ENCODE measurements around the gene MYCBPAP. TPM values are rescaled to one million over a fixed set of nuclear protein-coding genes. Genes with fewer than 3 reads are reported as not detected.

MYCBPAP gene
- polyA plus RNA-seq, 3 donors = not detected

DNA sequence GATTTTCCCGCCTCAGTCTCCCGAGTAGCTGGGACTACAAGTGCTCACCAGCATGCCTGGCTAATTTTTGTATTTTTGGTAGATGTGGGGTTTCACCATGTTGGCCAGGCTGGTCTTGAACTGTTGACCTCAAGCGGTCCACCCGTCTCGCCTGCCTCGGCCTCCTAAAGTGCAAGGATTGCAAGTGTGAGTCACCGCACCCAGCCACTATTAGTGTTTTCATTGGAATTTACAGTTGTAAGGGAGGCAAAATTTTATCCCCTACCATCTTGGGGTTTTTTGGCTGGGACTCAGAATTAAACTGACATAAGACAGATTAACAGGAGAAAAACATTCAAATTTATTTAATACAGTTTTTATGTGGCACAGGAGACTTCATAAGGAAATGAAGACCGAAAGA lies 12.3 kb upstream of the MYCBPAP start:
- no peaks in the 10 kb centered on the region for H3K36me3 ChIP-seq (replicated peaks in 1 of 2; ENCODE audit: control insufficient read depth in 1 of 2, insufficient read depth in 2 of 2, low read length in 2 of 2)
- H3K9me3 ChIP-seq (replicated peaks in 1 of 2; ENCODE audit: control insufficient read depth in 1 of 2, insufficient read depth in 1 of 2, low read length in 2 of 2) = no peaks in the 10 kb centered on the region
- no peak overlapping the region for H3K4me3 ChIP-seq (replicated peaks in 1 of 3; ENCODE audit: low read depth in 2 of 3, low read length in 3 of 3)
- H3K4me1 Mint-ChIP-seq = peaks cover 4% of the 10 kb centered on the region
- WGBS (ENCODE audit: insufficient coverage) = 96% methylated on average over 4 of the region's 8 CpGs
- no peak for DNase-seq
- no peak overlapping the region for H3K27ac ChIP-seq (ENCODE audit: low read depth in 1 of 2, low read length in 2 of 2)
- no peaks in the 10 kb centered on the region for H3K9me3 Mint-ChIP-seq
- no peak overlapping the region for H3K4me2 ChIP-seq (replicated peaks; ENCODE audit: extremely low read depth, low read length, poor library complexity, severe bottlenecking)
- peak overlapping the region in 1 of 7 donors; percentile 28 for H3K27ac Mint-ChIP-seq
- H3K27me3 Mint-ChIP-seq (ENCODE audit: low read depth in 3 of 3) = peaks cover 1 to 8% (median 4%) of the 10 kb centered on the region in 3 donors
- no peaks in the 10 kb centered on the region for H4K20me1 ChIP-seq (ENCODE audit: insufficient read depth, low read length)
- no peak overlapping the region for H3K4me3 Mint-ChIP-seq
- TF ChIP-seq, protein P1, sequence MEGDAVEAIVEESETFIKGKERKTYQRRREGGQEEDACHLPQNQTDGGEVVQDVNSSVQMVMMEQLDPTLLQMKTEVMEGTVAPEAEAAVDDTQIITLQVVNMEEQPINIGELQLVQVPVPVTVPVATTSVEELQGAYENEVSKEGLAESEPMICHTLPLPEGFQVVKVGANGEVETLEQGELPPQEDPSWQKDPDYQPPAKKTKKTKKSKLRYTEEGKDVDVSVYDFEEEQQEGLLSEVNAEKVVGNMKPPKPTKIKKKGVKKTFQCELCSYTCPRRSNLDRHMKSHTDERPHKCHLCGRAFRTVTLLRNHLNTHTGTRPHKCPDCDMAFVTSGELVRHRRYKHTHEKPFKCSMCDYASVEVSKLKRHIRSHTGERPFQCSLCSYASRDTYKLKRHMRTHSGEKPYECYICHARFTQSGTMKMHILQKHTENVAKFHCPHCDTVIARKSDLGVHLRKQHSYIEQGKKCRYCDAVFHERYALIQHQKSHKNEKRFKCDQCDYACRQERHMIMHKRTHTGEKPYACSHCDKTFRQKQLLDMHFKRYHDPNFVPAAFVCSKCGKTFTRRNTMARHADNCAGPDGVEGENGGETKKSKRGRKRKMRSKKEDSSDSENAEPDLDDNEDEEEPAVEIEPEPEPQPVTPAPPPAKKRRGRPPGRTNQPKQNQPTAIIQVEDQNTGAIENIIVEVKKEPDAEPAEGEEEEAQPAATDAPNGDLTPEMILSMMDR (IDR thresholded peaks at IDR 0.05) = no peak
- no peaks in the 10 kb centered on the region for H3K4me1 ChIP-seq (ENCODE audit: control insufficient read depth in 1 of 2, insufficient read depth in 2 of 2, low read length in 2 of 2)
- H3K36me3 Mint-ChIP-seq = no peaks in the 10 kb centered on the region
- no peak overlapping the region for H3K9ac ChIP-seq (ENCODE audit: insufficient read depth, low read length, poor library complexity, severe bottlenecking)
- intact Hi-C loops (cut with micrococcal nuclease) = no loop called here
- no peak overlapping the region for H2AFZ ChIP-seq (ENCODE audit: insufficient read depth, low read depth, low read length, poor library complexity, severe bottlenecking)
- H3K27me3 ChIP-seq (ENCODE audit: control insufficient read depth in 2 of 2, insufficient read depth in 2 of 2, low read length in 2 of 2) = no peaks in the 10 kb centered on the region
- no peaks in the 10 kb centered on the region for H3K79me2 ChIP-seq (ENCODE audit: insufficient read depth, low read length)

DNA sequence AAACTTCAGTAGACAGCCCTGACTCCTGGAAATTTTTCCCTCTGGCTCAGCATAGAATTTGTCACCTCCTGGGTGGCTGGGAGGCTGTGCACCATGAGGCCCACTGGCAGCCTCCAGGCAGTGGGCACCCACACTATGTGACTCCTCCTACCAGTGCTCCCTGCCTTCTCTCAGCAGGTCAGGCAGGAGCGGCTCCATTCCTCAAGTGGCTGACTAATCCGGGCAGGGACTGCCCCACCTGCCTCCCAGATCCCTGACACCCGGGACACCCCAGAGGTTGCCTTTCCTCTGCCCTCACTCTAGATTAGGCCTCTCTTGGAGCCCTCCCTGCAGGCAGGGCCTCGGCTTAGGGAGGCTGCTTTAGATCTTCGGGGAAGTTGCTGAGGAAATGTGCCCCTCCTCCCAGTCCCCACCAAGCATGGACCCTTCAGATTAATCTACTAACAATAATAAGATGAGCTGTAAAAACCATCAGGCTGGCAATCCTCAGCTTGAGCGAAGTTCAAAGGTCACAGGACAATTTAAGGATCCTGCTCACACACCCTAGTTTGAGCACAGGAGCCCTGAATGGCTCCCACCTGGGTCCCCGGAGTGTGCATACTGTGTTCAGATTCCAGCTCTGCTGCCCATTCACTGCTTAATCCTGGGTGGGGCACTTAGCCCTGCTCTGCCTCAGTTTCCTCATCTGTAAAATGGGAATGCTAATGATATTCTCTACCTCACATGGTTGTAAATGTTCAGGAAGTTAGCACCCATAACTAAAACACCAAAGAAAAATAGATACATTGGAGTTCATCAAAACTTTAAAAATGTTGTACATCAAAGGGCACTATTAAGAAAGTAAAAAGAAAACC lies 10.0 kb upstream of the MYCBPAP start:
- Histone ChIP-seq H3K27ac (ENCODE audit: low read depth in 1 of 2, low read length in 2 of 2) (no peak overlapping the region), H2AFZ (ENCODE audit: insufficient read depth, low read depth, low read length, poor library complexity, severe bottlenecking) (no peak overlapping the region), H3K4me3 (replicated peaks in 1 of 3; ENCODE audit: low read depth in 2 of 3, low read length in 3 of 3) (no peak overlapping the region), H3K4me1 (ENCODE audit: control insufficient read depth in 1 of 2, insufficient read depth in 2 of 2, low read length in 2 of 2) (no peaks in the 10 kb centered on the region), H4K20me1 (ENCODE audit: insufficient read depth, low read length) (no peaks in the 10 kb centered on the region), H3K9me3 (replicated peaks in 1 of 2; ENCODE audit: control insufficient read depth in 1 of 2, insufficient read depth in 1 of 2, low read length in 2 of 2) (no peaks in the 10 kb centered on the region), H3K27me3 (ENCODE audit: control insufficient read depth in 2 of 2, insufficient read depth in 2 of 2, low read length in 2 of 2) (no peaks in the 10 kb centered on the region), H3K79me2 (ENCODE audit: insufficient read depth, low read length) (no peaks in the 10 kb centered on the region), H3K9ac (ENCODE audit: insufficient read depth, low read length, poor library complexity, severe bottlenecking) (no peak overlapping the region), H3K4me2 (replicated peaks; ENCODE audit: extremely low read depth, low read length, poor library complexity, severe bottlenecking) (no peak overlapping the region), H3K36me3 (replicated peaks in 1 of 2; ENCODE audit: control insufficient read depth in 1 of 2, insufficient read depth in 2 of 2, low read length in 2 of 2) (no peaks in the 10 kb centered on the region)
- TF ChIP-seq, protein P1 (IDR thresholded peaks at IDR 0.05) = no peak
- intact Hi-C loops (cut with micrococcal nuclease) = no loop called here
- peaks cover 1 to 8% (median 3%) of the 10 kb centered on the region in 3 donors for H3K27me3 Mint-ChIP-seq (ENCODE audit: low read depth in 3 of 3)
- no peaks in the 10 kb centered on the region for H3K4me1 Mint-ChIP-seq
- H3K9me3 Mint-ChIP-seq = no peaks in the 10 kb centered on the region
- DNase-seq = no peak
- 93% methylated on average over 3 of the region's 7 CpGs for WGBS (ENCODE audit: insufficient coverage)
- H3K36me3 Mint-ChIP-seq = no peaks in the 10 kb centered on the region
- no peak overlapping the region for H3K4me3 Mint-ChIP-seq
- H3K27ac Mint-ChIP-seq = no peak overlapping the region
